ENCODE results near the gene CPEB2. TPM values are rescaled to one million over a fixed set of nuclear protein-coding genes. Genes with fewer than 3 reads are reported as not detected.

The CPEB2 gene
- total RNA-seq, 2 experiments from 2014 or later, result 19.7 to 20.3 TPM

DNA sequence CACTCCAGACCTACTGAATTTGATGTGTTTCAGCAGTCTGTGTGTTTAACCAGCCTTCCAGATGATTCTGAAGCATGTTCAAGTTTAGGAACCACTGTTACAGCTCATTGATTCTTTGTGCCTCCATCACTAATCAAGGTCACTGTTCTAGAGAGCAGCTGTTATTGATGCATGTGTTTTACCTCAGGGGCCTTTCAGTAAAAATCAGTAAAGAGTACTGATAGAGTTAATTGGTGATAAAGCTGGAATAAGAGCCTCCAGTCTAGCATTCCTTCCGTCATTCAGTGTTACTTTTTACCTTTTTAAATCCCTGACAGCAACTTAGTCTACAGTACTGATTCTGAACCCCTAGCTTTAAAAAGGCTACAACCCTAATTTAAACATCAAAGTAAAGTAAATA is 12.9 kb downstream of the CPEB2 start:
- Mint-ChIP-seq H3K4me3 (no peak overlapping the region), H3K36me3 (ENCODE audit: low read depth) (peaks cover 50% of the 10 kb centered on the region), H3K4me1 (peaks cover 43% of the 10 kb centered on the region), H3K27me3 (no peaks in the 10 kb centered on the region), H3K27ac (no peak overlapping the region), H3K9me3 (no peaks in the 10 kb centered on the region)
- ChIA-PET POLR2A (no interaction called here), CTCF (interaction anchor here (0.9 kb wide), 1 partner anchor 9 kb away, joined by 4 read pairs; no protein-coding TSS in a partner anchor)
- no peak for DNase-seq

DNA sequence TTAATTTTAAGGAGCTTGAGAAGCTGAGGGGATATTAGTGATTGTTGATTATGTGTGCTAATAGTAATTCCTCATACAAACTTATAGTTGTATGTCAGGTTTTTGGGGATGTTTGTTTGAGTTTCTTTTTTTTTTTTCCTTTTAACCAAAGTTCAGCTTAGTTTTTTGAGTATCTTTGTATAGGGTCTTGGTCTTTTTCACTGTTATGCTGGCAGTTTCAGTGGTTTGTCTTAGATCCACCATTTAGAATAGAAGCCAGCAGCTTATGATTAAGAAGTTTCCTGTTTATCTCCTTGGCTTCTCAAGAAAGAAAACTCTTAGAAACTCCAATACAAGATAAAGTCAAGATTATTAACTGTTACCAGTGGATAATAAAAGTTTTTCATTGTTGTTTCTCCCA is 16.1 kb downstream of the CPEB2 start:
- Mint-ChIP-seq H3K4me3 (peak overlapping the region; percentile 35), H3K36me3 (ENCODE audit: low read depth) (peaks cover 56% of the 10 kb centered on the region), H3K27me3 (no peaks in the 10 kb centered on the region), H3K4me1 (peaks cover 46% of the 10 kb centered on the region), H3K9me3 (no peaks in the 10 kb centered on the region), H3K27ac (peak overlapping the region; percentile 78)
- no peak for DNase-seq
- ChIA-PET POLR2A (no interaction called here), CTCF (interaction anchor here (0.6 kb wide), 3 partner anchors 14 to 635 kb away, joined by 3 to 5 read pairs (median 3); no protein-coding TSS in a partner anchor)

DNA sequence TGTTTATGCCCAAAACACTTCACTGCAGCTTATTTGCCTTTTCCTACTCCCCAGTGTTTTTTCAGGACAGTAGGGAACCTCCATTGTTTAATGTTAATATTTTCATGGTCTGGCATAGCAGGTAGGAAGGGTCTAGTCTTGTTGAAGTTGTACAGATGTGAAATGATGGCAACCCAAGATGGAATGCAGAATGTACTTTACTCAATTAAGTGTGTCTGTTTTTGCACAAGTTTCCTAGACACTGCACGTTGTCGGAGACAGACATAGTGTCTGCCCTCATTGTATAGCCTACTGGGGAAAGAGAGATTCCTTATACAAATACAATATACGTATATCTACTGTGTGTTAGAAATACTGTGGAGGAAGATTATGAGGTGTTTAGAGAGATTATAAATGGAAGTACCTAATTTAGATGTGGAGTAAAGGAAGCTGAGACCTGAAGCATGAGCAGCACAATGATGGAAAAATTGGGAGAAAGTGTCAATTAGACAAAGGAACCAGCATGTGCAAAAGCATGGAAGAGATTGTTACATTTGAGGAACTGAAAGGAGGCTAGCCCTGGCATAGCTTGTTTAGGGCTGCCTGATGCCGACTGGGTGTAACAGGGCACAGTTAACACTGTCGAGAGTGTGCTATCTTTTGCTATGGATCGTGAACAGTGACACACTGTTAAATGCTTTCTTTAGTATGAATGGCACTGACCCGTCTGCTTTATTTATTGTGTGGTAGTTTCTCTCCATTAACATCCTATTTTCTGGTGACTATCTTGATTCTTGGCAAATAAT is 18.4 kb downstream of the CPEB2 start:
- Mint-ChIP-seq H3K9me3 (no peaks in the 10 kb centered on the region), H3K36me3 (ENCODE audit: low read depth) (peaks cover 59% of the 10 kb centered on the region), H3K27me3 (no peaks in the 10 kb centered on the region), H3K4me1 (peaks cover 48% of the 10 kb centered on the region), H3K27ac (no peak overlapping the region), H3K4me3 (no peak overlapping the region)
- no peak for DNase-seq
- CTCF ChIA-PET, result no interaction called here
- POLR2A ChIA-PET, result no interaction called here

GRCh38 chr4:15021311-15021710 is 19.0 kb downstream of the CPEB2 start:
- POLR2A ChIA-PET, result no interaction called here
- peaks cover 43% of the 10 kb centered on the region for H3K4me1 Mint-ChIP-seq
- H3K4me3 Mint-ChIP-seq, result no peak overlapping the region
- CTCF ChIA-PET, result interaction anchor here (0.6 kb wide), 1 partner anchor 55 kb away, joined by 4 read pairs; no protein-coding TSS in a partner anchor
- peaks cover 57% of the 10 kb centered on the region for H3K36me3 Mint-ChIP-seq (ENCODE audit: low read depth)
- no peaks in the 10 kb centered on the region for H3K27me3 Mint-ChIP-seq
- H3K9me3 Mint-ChIP-seq, result no peaks in the 10 kb centered on the region
- DNase-seq, result no peak
- H3K27ac Mint-ChIP-seq, result no peak overlapping the region

GRCh38 chr4:15021946-15022345 is 19.7 kb downstream of the CPEB2 start:
- Mint-ChIP-seq H3K36me3 (ENCODE audit: low read depth) (peaks cover 56% of the 10 kb centered on the region), H3K4me1 (peaks cover 36% of the 10 kb centered on the region), H3K27ac (no peak overlapping the region), H3K27me3 (no peaks in the 10 kb centered on the region), H3K4me3 (no peak overlapping the region), H3K9me3 (no peaks in the 10 kb centered on the region)
- DNase-seq, result no peak
- POLR2A ChIA-PET, result no interaction called here
- CTCF ChIA-PET, result interaction anchor here (0.6 kb wide), 1 partner anchor 56 kb away, joined by 4 read pairs; no protein-coding TSS in a partner anchor

- Mint-ChIP-seq H3K36me3 (ENCODE audit: low read depth) (peaks cover 53% of the 10 kb centered on the region), H3K27me3 (no peaks in the 10 kb centered on the region), H3K9me3 (peaks cover 3% of the 10 kb centered on the region), H3K4me3 (no peak overlapping the region), H3K27ac (no peak overlapping the region), H3K4me1 (peaks cover 24% of the 10 kb centered on the region)
- DNase-seq, result no peak
- CTCF ChIA-PET, result interaction anchor here (0.6 to 0.8 kb wide), 3 partner anchors 9 to 370 kb away, joined by 3 to 4 read pairs (median 4); no protein-coding TSS in a partner anchor
- POLR2A ChIA-PET, result no interaction called here
These were observed 22.1 kb downstream of the CPEB2 start for GRCh38 chr4:15024386-15024785.

DNA sequence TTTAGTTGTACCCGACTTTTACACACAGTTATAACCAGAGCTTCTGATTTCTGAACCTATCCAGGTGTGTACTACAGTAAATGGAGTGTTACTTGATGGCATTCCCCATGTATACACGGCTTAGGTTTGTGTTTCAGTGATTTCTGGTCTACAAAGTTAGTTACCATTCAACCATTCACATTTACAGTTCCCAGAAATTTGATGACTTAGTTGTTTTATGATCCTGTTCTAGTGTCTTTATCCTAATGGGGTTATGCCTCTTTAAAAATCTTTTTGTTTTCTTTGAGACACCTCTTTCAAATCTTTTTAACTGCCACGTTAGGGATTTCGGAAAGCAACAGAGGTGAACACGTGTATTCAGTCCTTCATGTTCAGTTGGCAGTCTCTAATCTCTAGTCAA is 23.4 kb downstream of the CPEB2 start:
- Mint-ChIP-seq H3K9me3 (peaks cover 3% of the 10 kb centered on the region), H3K27ac (no peak overlapping the region), H3K4me3 (no peak overlapping the region), H3K36me3 (ENCODE audit: low read depth) (peaks cover 46% of the 10 kb centered on the region), H3K4me1 (peaks cover 18% of the 10 kb centered on the region), H3K27me3 (no peaks in the 10 kb centered on the region)
- no peak for DNase-seq
- CTCF ChIA-PET, result no interaction called here
- POLR2A ChIA-PET, result no interaction called here

DNA sequence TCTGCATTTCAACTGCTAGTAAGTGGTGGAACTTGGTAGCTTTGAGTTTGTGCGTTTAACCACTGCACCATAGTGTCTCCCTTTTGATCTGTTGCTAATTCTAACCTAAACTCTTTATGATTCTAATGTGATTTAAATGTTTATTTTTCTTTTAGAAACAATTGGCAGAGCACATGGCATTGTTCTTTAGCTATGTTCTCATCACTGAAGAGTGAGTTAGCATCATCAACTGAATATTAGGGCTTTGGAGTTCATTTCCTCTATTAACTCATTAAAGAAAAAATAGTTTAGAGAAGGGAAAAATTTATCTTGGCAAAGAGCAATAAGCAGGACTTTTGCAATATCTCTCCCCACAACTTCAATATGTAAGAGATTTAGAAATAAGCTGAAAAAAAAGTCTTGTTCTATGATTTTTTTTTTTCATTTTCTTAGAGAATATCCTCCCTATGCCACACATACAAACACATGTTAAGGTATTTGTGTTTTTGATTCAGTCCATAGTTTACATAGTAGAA is 25.7 kb downstream of the CPEB2 start:
- ChIA-PET POLR2A (no interaction called here), CTCF (interaction anchor here (1.2 kb wide), 1 partner anchor 18 kb away, joined by 3 read pairs; no protein-coding TSS in a partner anchor)
- H3K4me3 Mint-ChIP-seq, result no peak overlapping the region
- H3K4me1 Mint-ChIP-seq, result peaks cover 14% of the 10 kb centered on the region
- peaks cover 3% of the 10 kb centered on the region for H3K9me3 Mint-ChIP-seq
- no peak for DNase-seq
- no peaks in the 10 kb centered on the region for H3K27me3 Mint-ChIP-seq
- H3K36me3 Mint-ChIP-seq (ENCODE audit: low read depth), result peaks cover 36% of the 10 kb centered on the region
- H3K27ac Mint-ChIP-seq, result no peak overlapping the region

DNA sequence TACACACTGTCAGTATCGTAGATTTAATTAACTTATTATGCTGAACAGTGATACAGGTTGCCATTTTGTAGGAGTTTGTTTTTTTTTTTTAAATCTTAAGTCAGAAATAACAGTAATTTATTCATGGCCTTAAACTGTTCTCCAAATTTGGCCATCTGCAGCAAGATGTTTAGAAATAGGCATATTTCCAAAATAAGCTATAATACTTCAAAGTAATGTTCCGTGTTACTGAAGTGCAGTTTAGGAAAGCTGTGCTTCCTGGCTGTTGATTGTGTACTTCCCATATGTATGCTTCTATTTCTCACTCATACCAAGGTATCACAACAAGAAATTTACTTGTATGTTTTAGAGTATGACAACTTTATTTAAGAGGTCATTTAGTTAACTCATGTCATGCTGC is 28.9 kb downstream of the CPEB2 start:
- POLR2A ChIA-PET, result no interaction called here
- no peak for DNase-seq
- H3K27me3 Mint-ChIP-seq, result no peaks in the 10 kb centered on the region
- peaks cover 16% of the 10 kb centered on the region for H3K4me1 Mint-ChIP-seq
- peaks cover 3% of the 10 kb centered on the region for H3K9me3 Mint-ChIP-seq
- CTCF ChIA-PET, result no interaction called here
- no peak overlapping the region for H3K4me3 Mint-ChIP-seq
- H3K36me3 Mint-ChIP-seq (ENCODE audit: low read depth), result peaks cover 38% of the 10 kb centered on the region
- no peak overlapping the region for H3K27ac Mint-ChIP-seq

- Mint-ChIP-seq H3K27ac (no peak overlapping the region), H3K4me3 (no peak overlapping the region), H3K4me1 (peaks cover 16% of the 10 kb centered on the region), H3K27me3 (no peaks in the 10 kb centered on the region), H3K9me3 (peaks cover 3% of the 10 kb centered on the region), H3K36me3 (ENCODE audit: low read depth) (peaks cover 41% of the 10 kb centered on the region)
- POLR2A ChIA-PET, result no interaction called here
- DNase-seq, result no peak
- CTCF ChIA-PET, result no interaction called here
These were observed 29.9 kb downstream of the CPEB2 start for GRCh38 chr4:15031993-15032675.

GRCh38 chr4:15034071-15034764 is 31.9 kb downstream of the CPEB2 start:
- Mint-ChIP-seq H3K27me3 (no peaks in the 10 kb centered on the region), H3K4me3 (no peak overlapping the region), H3K36me3 (ENCODE audit: low read depth) (peaks cover 30% of the 10 kb centered on the region), H3K27ac (no peak overlapping the region), H3K9me3 (no peaks in the 10 kb centered on the region), H3K4me1 (peaks cover 12% of the 10 kb centered on the region)
- CTCF ChIA-PET, result no interaction called here
- POLR2A ChIA-PET, result no interaction called here
- DNase-seq, result no peak

- no peak for DNase-seq
- Mint-ChIP-seq H3K4me1 (peaks cover 8% of the 10 kb centered on the region), H3K27ac (no peak overlapping the region), H3K27me3 (no peaks in the 10 kb centered on the region), H3K4me3 (no peak overlapping the region), H3K9me3 (no peaks in the 10 kb centered on the region), H3K36me3 (ENCODE audit: low read depth) (peaks cover 25% of the 10 kb centered on the region)
- ChIA-PET POLR2A (no interaction called here), CTCF (no interaction called here)
These were observed 32.9 kb downstream of the CPEB2 start for GRCh38 chr4:15035159-15035558.
